Right kidney (tissue), 9 donors: Measurements from ENCODE around the gene CHN2.

Experiments used
- DNase-seq: peaks from one replicate; pipeline ENCODE4 v3.0.0-alpha.2; 2016
- long read RNA-seq, 8 donors: transcript quantifications; one replicate each; lab custom pipeline, GENCODE V29; 2026

CHN2 gene
- long read RNA-seq, donor 1, partial matches to known transcripts: 0 of 4 reads
- long read RNA-seq, donor 1, other reads (novel, unspliced or antisense): 0 of 4 reads
- long read RNA-seq, donor 2, partial matches to known transcripts: 0 of 2 reads
- long read RNA-seq, donor 2, other reads (novel, unspliced or antisense): 0 of 2 reads
- long read RNA-seq, donor 3, partial matches to known transcripts: 0 of 1 reads
- long read RNA-seq, donor 3, other reads (novel, unspliced or antisense): 0 of 1 reads
- long read RNA-seq, donor 4: 0 reads
- long read RNA-seq, donor 5, partial matches to known transcripts: 0 of 1 reads
- long read RNA-seq, donor 5, other reads (novel, unspliced or antisense): 0 of 1 reads
- long read RNA-seq, donor 6, partial matches to known transcripts: 0 of 3 reads
- long read RNA-seq, donor 6, other reads (novel, unspliced or antisense): 0 of 3 reads
- long read RNA-seq, donor 7: 0 reads
- long read RNA-seq, donor 8, partial matches to known transcripts: 0 of 2 reads
- long read RNA-seq, donor 8, other reads (novel, unspliced or antisense): 0 of 2 reads

- DNase-seq: peak; percentile 88
Measured at GRCh38 chr7:29194594-29195427, at the start of gene CHN2. Gene CHN2, plus strand, starts transcription at chr7:29194775.

DNA sequence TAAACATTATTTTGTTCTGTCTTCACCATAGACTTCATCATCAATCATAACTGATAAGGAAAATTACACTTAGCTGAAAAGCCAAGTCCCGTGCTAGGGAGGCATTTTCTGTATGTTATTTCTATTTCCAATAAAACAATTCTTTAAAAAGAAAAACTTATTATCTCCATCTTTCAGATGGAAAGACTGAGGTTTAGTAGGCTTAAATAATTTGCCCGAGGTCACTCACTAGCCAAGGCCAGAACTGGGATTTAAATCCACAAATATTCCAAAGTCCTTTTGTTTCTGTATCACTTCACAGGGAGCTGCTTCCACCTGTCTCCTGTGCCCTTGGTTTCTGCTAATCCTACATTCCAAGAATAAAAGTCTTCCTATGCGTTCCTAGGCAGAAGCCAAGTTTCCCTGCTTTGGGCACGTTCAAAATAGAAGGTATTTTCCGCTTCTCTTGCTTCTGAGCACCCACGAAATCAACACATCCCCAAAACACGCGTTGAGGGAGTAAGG, 49.0 kb upstream of the CHN2 start:
- no peak for DNase-seq

DNA sequence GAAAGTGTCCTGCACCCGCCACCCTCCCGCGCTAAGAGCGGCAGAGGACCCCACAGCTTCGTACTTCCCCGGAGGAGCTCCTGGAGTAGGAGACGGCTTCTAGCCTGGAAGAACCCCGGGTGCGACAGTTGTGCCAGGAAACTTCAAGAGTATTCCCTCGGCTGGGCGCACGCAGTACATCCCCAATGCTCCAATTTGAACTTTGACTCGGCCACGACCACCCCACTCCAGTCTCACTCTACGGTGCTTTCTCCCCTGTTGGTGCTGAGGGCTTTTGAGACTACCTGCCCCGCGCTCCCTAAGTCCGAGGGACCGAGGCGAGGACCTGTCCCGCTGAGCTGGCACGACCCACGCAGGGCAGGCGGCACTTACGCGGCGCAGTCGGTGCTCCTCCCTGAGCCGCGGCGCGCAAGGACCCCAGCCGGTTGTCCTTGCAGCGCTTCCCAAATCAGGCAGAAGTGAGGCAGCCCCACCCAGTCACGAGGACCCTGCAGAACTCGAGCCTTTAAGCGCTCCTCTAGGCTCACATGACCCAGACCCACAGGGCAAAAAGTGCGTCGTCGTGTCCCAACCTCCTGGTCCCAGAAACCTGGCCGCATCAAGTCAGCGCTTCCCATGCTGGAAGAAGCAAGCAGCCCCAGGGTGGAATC, 48.4 kb upstream of the CHN2 start, which contains the start of gene CPVL:
TSS of gene CPVL (minus strand) at position 481 of the 650 bp plus-strand sequence. CDS start 25,476 bp downstream, outside the sequence.
- DNase-seq: peak; percentile 72

GRCh38 chr7:29146888-29147609, 47.5 kb upstream of the CHN2 start:
- DNase-seq: peak; percentile 54

GRCh38 chr7:29147821-29148220, 46.8 kb upstream of the CHN2 start:
- no peak for DNase-seq

DNA sequence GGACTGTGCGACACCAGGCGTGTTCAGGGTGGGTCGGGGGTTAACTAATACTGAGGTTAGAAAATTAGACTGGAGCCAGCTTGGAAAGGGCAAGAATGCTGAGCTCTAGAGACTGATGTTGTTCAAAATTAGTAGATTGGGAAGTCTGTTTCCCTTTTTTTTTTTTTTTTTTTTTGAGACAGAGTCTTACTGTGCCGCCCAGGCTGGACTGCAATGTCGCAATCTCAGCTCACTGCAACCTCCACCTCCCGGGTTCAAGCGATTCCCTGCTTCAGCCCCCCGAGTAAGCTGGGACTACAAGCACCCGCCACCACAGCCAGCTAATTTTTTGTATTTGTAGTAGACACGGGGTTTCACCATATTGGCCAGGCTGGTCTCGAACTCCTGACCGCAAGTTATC, 45.5 kb upstream of the CHN2 start:
- no peak for DNase-seq

DNA sequence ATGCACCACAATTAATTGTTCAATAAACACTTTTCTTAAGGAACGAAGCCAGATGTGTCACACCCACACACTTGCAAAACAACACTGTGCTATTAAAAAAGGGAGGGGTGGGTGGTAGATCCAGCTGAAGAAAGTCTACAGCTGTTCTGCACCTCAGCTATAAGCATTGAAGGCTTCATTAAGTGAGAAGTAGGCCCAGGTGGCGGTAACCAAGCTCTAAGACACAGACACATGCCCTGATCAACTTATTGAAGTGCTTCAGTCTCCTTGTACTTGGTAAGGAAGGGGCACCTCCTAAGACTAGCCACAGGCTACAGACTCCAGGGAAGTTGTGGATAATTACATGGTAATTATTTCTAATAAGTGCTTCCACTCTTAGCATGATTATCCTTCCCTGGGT, 43.7 kb upstream of the CHN2 start:
- DNase-seq: no peak

GRCh38 chr7:29154076-29154475, 40.5 kb upstream of the CHN2 start:
- no peak for DNase-seq

GRCh38 chr7:29156907-29157452, 37.6 kb upstream of the CHN2 start:
- DNase-seq: no peak

GRCh38 chr7:29158795-29159423, 35.7 kb upstream of the CHN2 start:
- no peak for DNase-seq

- DNase-seq: no peak
Measured at GRCh38 chr7:29160080-29160479, 34.5 kb upstream of the CHN2 start.

GRCh38 chr7:29161231-29161630, 33.3 kb upstream of the CHN2 start:
- no peak for DNase-seq

GRCh38 chr7:29162577-29162976, 32.0 kb upstream of the CHN2 start:
- no peak for DNase-seq

- DNase-seq: no peak
Measured at GRCh38 chr7:29163854-29164253, 30.7 kb upstream of the CHN2 start.

- no peak for DNase-seq
Measured at GRCh38 chr7:29167721-29168120, 26.9 kb upstream of the CHN2 start.

DNA sequence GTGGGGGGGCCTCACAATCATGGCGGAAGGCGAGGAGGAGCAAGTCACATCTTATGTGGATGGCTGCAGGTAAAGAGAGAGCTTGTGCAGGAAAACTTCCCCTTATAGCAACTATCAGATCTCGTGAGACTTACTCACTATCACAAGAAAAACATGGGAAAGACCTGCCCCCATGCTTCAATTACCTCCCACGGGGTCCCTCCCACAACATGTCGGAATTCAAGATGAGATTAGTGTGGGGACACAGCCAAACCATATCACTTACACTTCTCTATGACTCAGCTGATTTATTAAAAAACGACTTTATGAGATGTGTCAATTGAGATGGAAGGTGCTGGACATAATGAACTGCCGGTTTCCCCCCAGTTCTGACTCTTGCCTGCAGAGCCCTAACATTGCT, 23.8 kb upstream of the CHN2 start:
- DNase-seq: no peak

GRCh38 chr7:29173458-29173857, 21.1 kb upstream of the CHN2 start:
- DNase-seq: no peak

GRCh38 chr7:29177963-29178600, 16.5 kb upstream of the CHN2 start:
- no peak for DNase-seq

DNA sequence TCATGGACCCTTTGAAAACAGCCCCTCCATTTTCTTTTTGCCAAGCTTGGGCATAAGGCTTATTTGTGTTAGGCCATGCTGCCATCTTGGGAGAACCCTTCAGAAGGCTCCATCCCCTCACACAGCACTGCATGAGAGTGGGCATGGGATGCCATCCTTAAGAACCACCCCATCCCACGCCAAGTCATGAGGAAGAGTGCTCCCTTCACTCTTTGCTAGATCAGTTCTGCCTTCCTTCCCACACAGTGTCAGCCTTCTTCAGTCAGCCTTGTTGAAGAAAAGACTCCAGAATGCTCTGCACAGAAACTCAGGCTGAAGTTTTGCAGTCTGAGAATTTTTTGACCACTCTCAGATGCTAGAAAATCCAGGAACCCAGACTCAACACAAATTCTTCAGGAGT, 15.5 kb upstream of the CHN2 start:
- no peak for DNase-seq

DNA sequence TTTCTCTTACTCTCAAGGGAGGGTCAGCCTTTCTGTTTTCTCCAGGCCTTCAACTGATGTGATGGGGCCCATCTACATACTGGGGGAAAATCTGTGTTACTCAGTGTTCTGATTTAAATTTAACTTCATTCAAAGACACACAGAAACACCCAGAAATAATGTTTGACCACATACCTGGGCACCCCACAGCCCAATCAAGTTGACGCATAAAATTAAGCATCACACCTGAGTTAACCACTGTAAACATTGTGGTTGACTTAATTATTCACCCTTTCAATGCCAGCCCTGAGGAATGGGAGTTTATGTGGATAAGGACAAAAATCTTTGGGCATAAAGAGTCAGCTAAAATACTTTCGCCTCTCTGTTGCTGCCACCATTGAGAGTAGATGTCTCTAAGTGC, 10.0 kb upstream of the CHN2 start:
- no peak for DNase-seq
